Forelimb muscle (tissue), 1 donor: Measurements from ENCODE around the gene TRABD2B. TPM values are rescaled to one million over a fixed set of nuclear protein-coding genes. Genes with fewer than 3 reads are reported as not detected.

ENCODE experiments used
- DNase-seq: peaks from one replicate; pipeline ENCODE4 v3.0.0-alpha.2; 2013; ENCODE audit warnings: low read depth
- polyA plus RNA-seq: library from polyadenylated mRNA; unstranded; fragments of 120-200 nt; gene quantifications from one replicate; pipeline ENCODE4 v1.2.1, GENCODE V29; 2013; ENCODE audit not compliant: insufficient read length

The TRABD2B gene
- polyA plus RNA-seq, 1 donor = 3.8 TPM

DNA sequence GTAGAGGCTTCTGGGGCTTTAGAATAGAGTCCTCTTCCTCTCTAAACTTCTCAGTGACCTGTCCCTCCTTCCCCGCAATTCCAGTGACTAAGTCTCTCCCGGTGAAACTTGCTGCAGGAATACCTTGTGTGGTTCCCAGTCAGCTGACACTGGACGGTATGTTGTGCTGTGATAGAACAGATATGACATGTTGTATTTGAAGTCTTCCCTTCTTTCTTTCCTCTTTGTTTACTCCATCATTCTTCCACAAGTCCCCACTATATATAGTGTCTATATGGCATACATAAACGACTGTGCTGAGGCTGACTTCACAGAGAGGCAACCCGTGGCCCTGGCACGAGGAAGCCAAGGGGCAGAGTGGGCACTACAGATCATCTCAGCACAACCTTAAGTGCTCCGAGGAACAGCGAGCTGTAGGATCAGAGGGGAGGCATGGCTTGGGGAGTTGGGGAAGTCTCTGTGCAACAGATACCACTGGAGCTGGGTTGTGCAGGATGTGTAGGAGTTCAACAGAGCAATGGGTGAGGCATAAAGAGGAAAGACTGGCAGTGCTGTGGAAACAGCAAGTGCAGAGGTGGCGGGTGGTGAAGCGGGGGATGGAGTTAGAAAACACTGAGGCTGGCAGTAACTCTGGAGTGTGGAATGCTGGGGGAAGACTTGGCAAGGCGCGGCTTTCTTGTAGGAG, 237.8 kb downstream of the TRABD2B start:
- no peak for DNase-seq

GRCh38 chr1:47758341-47759250, 238.6 kb downstream of the TRABD2B start:
- no peak for DNase-seq

- DNase-seq = no peak
Observed at GRCh38 chr1:47757226-47757975, 239.8 kb downstream of the TRABD2B start.

GRCh38 chr1:47756411-47756810, 240.8 kb downstream of the TRABD2B start:
- no peak for DNase-seq

- no peak for DNase-seq
Observed at GRCh38 chr1:47756006-47756405, 241.2 kb downstream of the TRABD2B start.

GRCh38 chr1:47755101-47755990, 241.8 kb downstream of the TRABD2B start:
- no peak for DNase-seq

- no peak for DNase-seq
Observed at GRCh38 chr1:47754221-47754620, 243.0 kb downstream of the TRABD2B start.

GRCh38 chr1:47753808-47754207, 243.4 kb downstream of the TRABD2B start:
- no peak for DNase-seq

DNA sequence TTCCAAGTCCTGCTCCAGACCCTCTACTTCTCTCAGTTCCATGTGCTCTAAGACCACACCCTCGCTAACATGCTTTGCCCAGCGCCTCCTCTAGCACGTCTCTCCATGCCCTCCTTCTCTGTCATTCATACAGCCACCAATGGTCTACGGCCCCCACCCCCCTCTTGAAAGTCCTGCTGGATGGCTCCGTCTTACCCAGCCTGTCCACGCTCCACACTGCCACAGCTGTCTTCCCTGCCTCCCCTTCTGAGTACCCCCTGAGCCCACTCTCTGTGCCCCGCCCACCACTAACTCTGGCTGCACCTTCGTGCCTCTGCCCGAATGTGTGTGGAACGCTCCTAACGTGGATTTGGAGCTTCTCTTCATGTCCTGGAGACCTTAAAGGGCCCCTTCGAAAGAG, 244.6 kb downstream of the TRABD2B start:
- DNase-seq = no peak

DNA sequence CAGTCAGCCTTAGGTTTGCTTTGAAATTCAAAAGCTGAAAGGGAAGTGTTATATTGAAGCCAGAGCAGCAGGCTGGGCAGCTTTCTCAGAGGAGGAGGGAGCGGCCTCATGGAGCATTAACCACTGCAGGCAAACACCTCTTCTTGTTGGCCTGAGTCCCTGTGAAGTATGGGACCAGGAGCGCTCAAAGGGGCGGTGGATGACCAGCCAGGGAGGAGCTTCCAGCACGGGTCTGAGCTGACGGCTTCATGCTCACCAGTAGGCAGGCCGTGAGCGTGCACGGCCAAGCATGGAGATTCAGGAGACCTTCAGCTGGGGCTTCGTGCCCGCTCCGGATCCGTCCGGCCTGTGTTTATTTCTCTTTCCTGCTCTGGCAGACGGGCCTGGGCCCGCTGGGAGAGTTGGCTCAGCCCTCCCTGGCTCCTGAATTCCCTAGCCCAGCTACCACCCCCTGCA, 245.2 kb downstream of the TRABD2B start:
- DNase-seq = no peak

GRCh38 chr1:47751193-47751592, 246.0 kb downstream of the TRABD2B start:
- no peak for DNase-seq

GRCh38 chr1:47745715-47746609, 251.2 kb downstream of the TRABD2B start:
- DNase-seq = no peak

- DNase-seq = no peak
Observed at GRCh38 chr1:47742890-47743760, 254.1 kb downstream of the TRABD2B start.

GRCh38 chr1:47738560-47739182, 258.5 kb downstream of the TRABD2B start:
- DNase-seq = peak; percentile 41

DNA sequence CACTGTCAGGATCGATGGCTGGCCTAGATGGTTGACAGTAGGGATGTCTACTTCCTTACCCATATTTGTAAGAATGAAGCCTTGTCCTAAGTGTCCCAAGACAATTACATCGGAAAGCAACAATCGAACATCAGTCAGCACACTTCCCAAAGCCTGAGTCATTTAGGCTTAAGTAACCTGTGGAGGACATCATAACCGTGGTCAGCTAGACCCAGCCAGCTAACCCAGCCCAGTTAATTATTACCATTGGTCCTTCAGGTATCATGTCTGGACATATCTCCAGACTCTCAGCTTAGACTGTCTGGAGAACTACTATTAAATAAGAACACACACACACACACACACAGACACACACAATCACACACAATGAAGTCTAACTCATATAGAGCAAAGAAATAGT, 264.7 kb downstream of the TRABD2B start:
- no peak for DNase-seq

DNA sequence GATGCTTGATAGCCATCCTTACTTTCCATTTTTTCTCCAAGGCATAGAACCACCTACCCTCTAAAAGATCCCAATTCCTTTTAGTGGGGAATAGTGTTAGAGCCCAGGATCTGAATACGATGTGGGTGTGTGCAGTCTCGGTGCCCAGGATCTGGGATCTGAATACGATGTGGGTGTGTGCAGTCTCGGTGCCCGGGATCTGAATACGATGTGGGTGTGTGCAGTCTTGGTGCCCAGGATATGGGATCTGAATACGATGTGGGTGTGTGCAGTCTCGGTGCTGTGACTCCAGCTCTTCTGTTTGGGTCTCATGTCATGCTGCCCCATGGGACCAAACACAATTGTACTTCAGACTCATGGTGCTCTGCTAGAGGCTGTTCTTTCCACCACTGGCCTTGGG, 265.5 kb downstream of the TRABD2B start:
- DNase-seq = no peak

GRCh38 chr1:47729685-47730084, 267.5 kb downstream of the TRABD2B start:
- no peak for DNase-seq

DNA sequence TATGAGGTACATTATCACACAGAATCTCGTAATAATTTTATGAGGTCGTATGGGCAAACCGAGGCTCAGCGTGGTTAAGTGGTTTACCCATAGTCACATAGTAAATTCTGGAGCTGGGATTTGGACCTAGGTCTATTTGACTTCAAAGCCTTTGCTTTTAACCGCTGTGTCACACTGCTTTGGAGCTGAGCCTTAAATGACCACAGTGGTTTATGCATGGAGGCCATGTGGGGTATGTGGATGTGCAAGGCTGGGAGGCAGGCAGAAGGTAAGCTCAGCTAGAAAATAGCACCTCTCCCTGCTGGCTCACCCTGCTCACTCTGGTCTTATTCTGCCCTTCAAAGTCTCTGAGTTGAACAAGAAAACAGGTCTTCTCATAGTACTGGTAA, 269.5 kb downstream of the TRABD2B start:
- DNase-seq = no peak
